ENCODE results near the gene SGCD. TPM values are rescaled to one million over a fixed set of nuclear protein-coding genes. Genes with fewer than 3 reads are reported as not detected.

The SGCD gene
- total RNA-seq, 3 donors from 2014 or later: 3.1 to 15.4 (median 6.2) TPM

DNA sequence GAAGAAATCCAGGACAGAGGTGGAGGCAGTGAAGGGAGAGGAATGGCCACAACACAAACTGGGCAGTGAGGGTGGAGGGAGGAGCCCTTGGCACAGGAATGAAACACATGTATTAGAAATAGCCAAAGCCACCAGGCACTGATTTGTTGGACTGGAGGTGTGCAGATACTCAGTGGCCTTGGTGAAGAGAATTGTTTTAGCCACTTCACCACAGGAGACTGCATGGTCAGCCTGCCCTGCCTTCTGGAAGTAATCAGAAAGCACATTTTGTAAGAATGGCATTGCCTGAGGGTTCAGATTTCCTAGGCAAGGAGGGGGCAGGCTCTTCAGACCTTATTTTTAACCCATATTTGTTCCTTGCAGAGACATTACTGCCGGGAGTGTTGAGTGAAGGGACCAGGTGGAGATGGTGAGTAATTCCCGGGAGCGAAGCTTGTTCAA lies 2.2 kb downstream of the SGCD start:
- TF ChIP-seq POLR2AphosphoS5 (IDR thresholded peaks at IDR 0.05): no peak
- TF ChIP-seq, protein P1, sequence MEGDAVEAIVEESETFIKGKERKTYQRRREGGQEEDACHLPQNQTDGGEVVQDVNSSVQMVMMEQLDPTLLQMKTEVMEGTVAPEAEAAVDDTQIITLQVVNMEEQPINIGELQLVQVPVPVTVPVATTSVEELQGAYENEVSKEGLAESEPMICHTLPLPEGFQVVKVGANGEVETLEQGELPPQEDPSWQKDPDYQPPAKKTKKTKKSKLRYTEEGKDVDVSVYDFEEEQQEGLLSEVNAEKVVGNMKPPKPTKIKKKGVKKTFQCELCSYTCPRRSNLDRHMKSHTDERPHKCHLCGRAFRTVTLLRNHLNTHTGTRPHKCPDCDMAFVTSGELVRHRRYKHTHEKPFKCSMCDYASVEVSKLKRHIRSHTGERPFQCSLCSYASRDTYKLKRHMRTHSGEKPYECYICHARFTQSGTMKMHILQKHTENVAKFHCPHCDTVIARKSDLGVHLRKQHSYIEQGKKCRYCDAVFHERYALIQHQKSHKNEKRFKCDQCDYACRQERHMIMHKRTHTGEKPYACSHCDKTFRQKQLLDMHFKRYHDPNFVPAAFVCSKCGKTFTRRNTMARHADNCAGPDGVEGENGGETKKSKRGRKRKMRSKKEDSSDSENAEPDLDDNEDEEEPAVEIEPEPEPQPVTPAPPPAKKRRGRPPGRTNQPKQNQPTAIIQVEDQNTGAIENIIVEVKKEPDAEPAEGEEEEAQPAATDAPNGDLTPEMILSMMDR (IDR thresholded peaks at IDR 0.05): no peak
- TF ChIP-seq POLR2A (IDR thresholded peaks at IDR 0.05): no peak
- Histone ChIP-seq H3K36me3 (no peaks in the 10 kb centered on the region), H3K9me3 (no peaks in the 10 kb centered on the region), H3K4me3 (no peak overlapping the region), H3K27me3 (no peaks in the 10 kb centered on the region), H3K27ac (no peak overlapping the region), H3K4me1 (no peaks in the 10 kb centered on the region)
- intact Hi-C loops (cut with DNase I; ENCODE audit: low total_unique reads): no loop called here
- DNase-seq (ENCODE audit: low spot score in 2 of 2): no peak

DNA sequence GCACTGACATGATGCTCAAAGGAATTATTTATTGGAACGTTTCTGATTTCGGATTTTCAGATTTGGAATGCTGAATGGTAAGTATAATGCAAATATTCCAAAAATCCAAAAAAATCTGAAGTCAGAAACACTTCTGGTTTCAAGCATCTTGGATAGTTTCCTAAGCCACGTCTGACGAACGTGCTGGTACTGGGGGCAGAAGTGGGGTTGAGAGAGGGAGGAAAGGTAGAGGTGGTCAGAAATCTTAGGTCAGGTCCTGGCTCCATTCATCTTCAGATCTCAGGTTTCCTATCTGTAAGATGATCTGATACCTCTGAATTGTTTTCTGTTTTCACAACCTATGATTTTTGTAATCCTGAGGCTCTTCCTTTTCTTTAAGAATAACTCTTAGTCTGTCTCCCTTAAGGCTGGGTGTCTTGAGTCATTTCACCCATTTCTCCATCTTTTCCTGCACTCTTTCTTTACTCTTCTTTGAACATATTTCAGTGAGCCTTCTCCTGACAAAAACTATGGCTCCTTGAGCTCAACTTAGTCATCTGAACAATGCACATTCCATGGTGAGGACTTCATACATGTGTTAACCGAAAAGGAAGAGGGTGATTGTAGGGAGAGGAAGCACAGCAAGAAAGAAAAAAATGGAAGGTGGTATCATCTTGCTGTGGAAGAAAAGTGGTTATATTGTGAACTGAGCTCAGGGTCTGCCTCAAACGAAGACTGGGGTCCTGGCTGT lies 3.3 kb downstream of the SGCD start:
- H3K36me3 ChIP-seq: no peaks in the 10 kb centered on the region
- intact Hi-C loops (cut with DNase I; ENCODE audit: low total_unique reads): no loop called here
- H3K4me1 ChIP-seq: no peaks in the 10 kb centered on the region
- H3K9me3 ChIP-seq: no peaks in the 10 kb centered on the region
- no peak overlapping the region for H3K4me3 ChIP-seq
- TF ChIP-seq POLR2AphosphoS5 (IDR thresholded peaks at IDR 0.05) (no peak), POLR2A (IDR thresholded peaks at IDR 0.05) (no peak)
- TF ChIP-seq, protein P1 (IDR thresholded peaks at IDR 0.05): no peak
- no peaks in the 10 kb centered on the region for H3K27me3 ChIP-seq
- H3K27ac ChIP-seq: no peak overlapping the region
- no peak for DNase-seq (ENCODE audit: low spot score in 2 of 2)

DNA sequence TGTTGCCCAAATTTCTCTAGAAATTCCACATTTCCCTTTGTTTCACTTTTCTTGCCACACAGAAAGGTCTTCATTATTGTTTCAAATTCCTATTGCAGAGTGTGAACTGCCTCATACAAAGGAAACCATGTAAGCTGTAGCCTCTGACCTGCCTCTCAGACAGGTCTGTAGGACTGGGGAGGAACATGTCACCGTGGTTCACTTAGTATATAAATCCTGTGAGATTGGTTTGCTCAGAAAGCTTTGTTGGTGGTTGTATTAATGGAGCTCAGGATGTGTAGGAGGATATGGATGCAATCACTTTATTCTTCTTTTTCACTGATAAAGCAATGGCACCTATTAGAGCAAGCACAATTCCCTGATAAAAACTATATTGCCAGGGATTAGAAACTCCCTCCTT lies 4.2 kb downstream of the SGCD start:
- TF ChIP-seq, protein P1 (IDR thresholded peaks at IDR 0.05): no peak
- TF ChIP-seq POLR2AphosphoS5 (IDR thresholded peaks at IDR 0.05): no peak
- no peak for TF ChIP-seq POLR2A (IDR thresholded peaks at IDR 0.05)
- intact Hi-C loops (cut with DNase I; ENCODE audit: low total_unique reads): no loop called here
- Histone ChIP-seq H3K9me3 (no peaks in the 10 kb centered on the region), H3K27ac (no peak overlapping the region), H3K27me3 (no peaks in the 10 kb centered on the region), H3K4me3 (no peak overlapping the region), H3K4me1 (no peaks in the 10 kb centered on the region), H3K36me3 (no peaks in the 10 kb centered on the region)
- DNase-seq (ENCODE audit: low spot score in 2 of 2): no peak

DNA sequence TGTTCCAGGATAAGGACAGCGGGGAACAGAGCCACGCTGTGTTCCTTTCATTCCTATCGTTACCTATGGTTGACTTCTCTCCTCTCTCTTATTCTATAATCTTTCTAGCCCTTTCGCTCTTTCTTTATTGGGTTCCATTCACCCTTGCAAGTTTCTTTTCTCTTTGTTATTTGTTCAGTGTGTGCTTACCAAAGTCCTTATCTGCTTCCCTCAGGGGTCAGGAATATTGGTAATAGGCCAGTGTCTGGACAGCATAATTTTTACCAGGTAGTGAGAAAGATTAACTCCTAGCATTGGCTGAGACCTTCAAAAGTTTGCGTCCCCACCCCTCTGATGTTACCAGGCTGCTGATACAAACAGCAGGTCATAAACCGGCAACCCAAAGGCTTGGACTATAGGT lies 4.9 kb downstream of the SGCD start:
- Histone ChIP-seq H3K27ac (no peak overlapping the region), H3K36me3 (no peaks in the 10 kb centered on the region), H3K4me1 (no peaks in the 10 kb centered on the region), H3K27me3 (no peaks in the 10 kb centered on the region), H3K9me3 (no peaks in the 10 kb centered on the region), H3K4me3 (no peak overlapping the region)
- TF ChIP-seq, protein P1 (IDR thresholded peaks at IDR 0.05): no peak
- TF ChIP-seq POLR2A (IDR thresholded peaks at IDR 0.05): no peak
- intact Hi-C loops (cut with DNase I; ENCODE audit: low total_unique reads): no loop called here
- no peak for DNase-seq (ENCODE audit: low spot score in 2 of 2)

DNA sequence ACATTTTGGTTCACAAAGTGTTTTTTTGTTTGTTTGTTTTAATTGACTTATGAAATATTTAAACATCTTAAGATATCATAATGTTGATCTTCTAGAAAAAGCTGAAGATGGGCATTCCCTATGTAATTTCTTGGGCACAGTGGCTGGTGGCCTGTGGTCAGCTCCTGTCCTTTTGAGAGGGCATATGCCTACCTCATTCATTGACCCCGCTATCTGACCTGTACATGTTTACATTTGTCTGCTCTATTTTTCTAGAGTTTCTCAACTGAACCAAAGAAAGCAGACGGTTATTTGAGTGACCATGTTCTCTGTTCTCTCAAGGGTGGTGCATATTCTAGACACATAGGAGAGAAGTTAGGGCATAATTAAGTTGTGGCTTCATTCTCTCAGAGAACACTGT lies 5.3 kb downstream of the SGCD start:
- H3K27me3 ChIP-seq: no peaks in the 10 kb centered on the region
- no peak for TF ChIP-seq POLR2A (IDR thresholded peaks at IDR 0.05)
- no peak for TF ChIP-seq POLR2AphosphoS5 (IDR thresholded peaks at IDR 0.05)
- TF ChIP-seq, protein P1 (IDR thresholded peaks at IDR 0.05): no peak
- no peak overlapping the region for H3K4me3 ChIP-seq
- no peaks in the 10 kb centered on the region for H3K9me3 ChIP-seq
- DNase-seq (ENCODE audit: low spot score in 2 of 2): no peak
- no peak overlapping the region for H3K27ac ChIP-seq
- intact Hi-C loops (cut with DNase I; ENCODE audit: low total_unique reads): no loop called here
- H3K36me3 ChIP-seq: no peaks in the 10 kb centered on the region
- no peaks in the 10 kb centered on the region for H3K4me1 ChIP-seq
